Kidney (tissue), 14 donors: ENCODE data around the gene TMEM132A. TPM values are rescaled to one million over a fixed set of nuclear protein-coding genes. Genes with fewer than 3 reads are reported as not detected.

Experiments used
- DNase-seq, 5 donors: peaks; one replicate each; pipeline ENCODE4 v3.0.0-alpha.2; 2013 to 2020
- FAIRE-seq: peaks from 2 replicates; lab custom pipeline; 2012; peaks lifted over from hg19 to GRCh38; lab: Jason Lieb, UNC
- H3K27ac ChIP-seq, 2 donors: one replicate each; pipeline ENCODE4 v1.7.0; 2013; ENCODE audit warnings: low read depth in 2 of 2, low read length in 2 of 2, inconsistent platforms in 1 of 2
- H3K27me3 ChIP-seq: one replicate; pipeline ENCODE4 v1.7.1; 2013; ENCODE audit warnings: low read length, inconsistent platforms; ENCODE audit not compliant: control insufficient read depth, insufficient read depth
- H3K36me3 ChIP-seq, 3 donors: one replicate each; pipeline versions ENCODE4 v1.7.0 to v1.7.1; 2013; ENCODE audit warnings: low read length in 3 of 3, control low read depth in 1 of 3, inconsistent platforms in 1 of 3; ENCODE audit not compliant: insufficient read depth in 3 of 3, control insufficient read depth in 2 of 3
- H3K4me1 ChIP-seq, 3 donors: one replicate each; pipeline versions ENCODE4 v1.7.0 to v1.7.1; 2013; ENCODE audit warnings: low read length in 3 of 3, inconsistent platforms in 1 of 3, low read depth in 1 of 3; ENCODE audit not compliant: control insufficient read depth in 2 of 3, insufficient read depth in 2 of 3
- H3K4me3 ChIP-seq, 3 donors: one replicate each; pipeline versions ENCODE4 v1.7.0 to v1.8.1; 2013; ENCODE audit warnings: low read length in 3 of 3, control low read depth in 1 of 3, inconsistent platforms in 1 of 3
- H3K9ac ChIP-seq, 3 donors: one replicate each; pipeline versions ENCODE4 v1.7.0 to v1.7.1; 2013; ENCODE audit warnings: low read length in 3 of 3, control low read depth in 1 of 3, inconsistent platforms in 1 of 3
- H3K9me3 ChIP-seq, 3 donors: one replicate each; pipeline versions ENCODE4 v1.7.0 to v1.7.1; 2013; ENCODE audit warnings: low read length in 3 of 3, control low read depth in 1 of 3, inconsistent platforms in 1 of 3; ENCODE audit not compliant: control insufficient read depth in 2 of 3, insufficient read depth in 1 of 3
- CTCF ChIP-seq: IDR thresholded peaks from 3 replicates; pipeline ENCODE4 v1.5.1; 2012; ENCODE audit warnings: mild to moderate bottlenecking, moderate library complexity, borderline replicate concordance; ENCODE audit not compliant: insufficient read depth; ENCODE audit errors: extremely low read depth
- intact Hi-C: fragments of 100-400 bp; cut with DNase I; formaldehyde crosslinking; loops from one replicate; pipeline ENCODE4 v1.11.1; 2022
- polyA plus RNA-seq: library from polyadenylated mRNA; stranded (reverse); fragments of 350-450 nt; fragmentation: Illumina TruSeq; extraction: RNeasy Lipid Tissue Mini Kit (QIAGEN cat#74804); gene quantifications from one replicate; pipeline ENCODE4 v1.2.3, GENCODE V29; 2014; ENCODE audit warnings: low read depth, low replicate concordance; ENCODE audit not compliant: insufficient read depth
- total RNA-seq: library from RNA; stranded (reverse); fragmentation: NEBNext Ultra II Directional; extraction: Animal tissue kit (Norgen Biotek cat#: 25700); gene quantifications from one replicate; pipeline ENCODE4 v1.2.1, GENCODE V29; 2021
- donor health status: control.
- donor health status: control.
- donor health status: control.
- donor health status: control.
- donor health status: control.
- donor health status: DM: yes; HTN: yes; CAD: no.
- donor health status: Normal renal cell carcinoma (clear cell type).

Gene TMEM132A
- total and polyA plus RNA-seq, 2 donors from 2014 or later: 17.2 to 19.1 TPM

- H3K27ac ChIP-seq: no peak overlapping the region
- TF ChIP-seq CTCF: no peak
- H3K36me3 ChIP-seq: no peaks in the 10 kb centered on the region
- DNase-seq (no peak), FAIRE-seq (no peak)
- H3K9me3 ChIP-seq: no peaks in the 10 kb centered on the region
- H3K27me3 ChIP-seq: no peaks in the 10 kb centered on the region
- H3K9ac ChIP-seq: no peak overlapping the region
- H3K4me1 ChIP-seq: no peaks in the 10 kb centered on the region
- intact Hi-C loops: no loop called here
- no peak overlapping the region for H3K4me3 ChIP-seq
Measured at GRCh38 chr11:60944490-60945294, 20.4 kb downstream of the TMEM132A start.

- H3K9me3 ChIP-seq: no peaks in the 10 kb centered on the region
- H3K9ac ChIP-seq: no peak overlapping the region
- no peaks in the 10 kb centered on the region for H3K36me3 ChIP-seq
- DNase-seq (no peak), FAIRE-seq (no peak)
- no peak overlapping the region for H3K4me3 ChIP-seq
- H3K27me3 ChIP-seq: no peaks in the 10 kb centered on the region
- intact Hi-C loops: no loop called here
- no peak for TF ChIP-seq CTCF
- peaks cover 0 to 2% (median 0%) of the 10 kb centered on the region in 3 donors for H3K4me1 ChIP-seq
- H3K27ac ChIP-seq: no peak overlapping the region
Measured at GRCh38 chr11:60945295-60945667, 21.0 kb downstream of the TMEM132A start.

- DNase-seq (no peak), FAIRE-seq (no peak)
- Histone ChIP-seq H3K27me3 (no peaks in the 10 kb centered on the region), H3K9me3 (no peaks in the 10 kb centered on the region), H3K4me3 (no peak overlapping the region), H3K27ac (no peak overlapping the region), H3K36me3 (no peaks in the 10 kb centered on the region), H3K9ac (no peak overlapping the region), H3K4me1 (peaks cover 0 to 2% (median 0%) of the 10 kb centered on the region in 3 donors)
- TF ChIP-seq CTCF: no peak
- intact Hi-C loops: no loop called here
Measured at GRCh38 chr11:60946601-60947264, 22.5 kb downstream of the TMEM132A start.
